BE2C (cell line): ENCODE data around the gene TSG101.

ENCODE experiments used
- DNase-seq: peaks from one replicate; pipeline ENCODE4 v3.0.0-alpha.2; 2020
- H3K27me3 ChIP-seq: fragments of 250-450 bp; sonication (Bioruptor Pico); 2 replicates; pipeline ENCODE4 v1.5.1; 2020; ENCODE audit warnings: mild to moderate bottlenecking
- H3K36me3 ChIP-seq: fragments of 250-450 bp; sonication (Bioruptor Pico); 2 replicates; pipeline ENCODE4 v1.5.1; 2020; ENCODE audit warnings: mild to moderate bottlenecking
- H3K4me1 ChIP-seq: fragments of 250-450 bp; sonication (Bioruptor Pico); 2 replicates; pipeline ENCODE4 v1.5.1; 2020
- H3K4me3 ChIP-seq: 2 replicates; pipeline ENCODE4 v1.5.1; 2011; ENCODE audit warnings: low read depth, low read length
- H3K9me3 ChIP-seq: fragments of 250-450 bp; sonication (Bioruptor Pico); 2 replicates; pipeline ENCODE4 v1.5.1; 2020
- TF ChIP-seq, protein P1 (sequence below): IDR thresholded peaks from 2 replicates; pipeline ENCODE4 v1.5.1; 2012; ENCODE audit warnings: mild to moderate bottlenecking, low read depth, low read length

TSG101 gene

DNA sequence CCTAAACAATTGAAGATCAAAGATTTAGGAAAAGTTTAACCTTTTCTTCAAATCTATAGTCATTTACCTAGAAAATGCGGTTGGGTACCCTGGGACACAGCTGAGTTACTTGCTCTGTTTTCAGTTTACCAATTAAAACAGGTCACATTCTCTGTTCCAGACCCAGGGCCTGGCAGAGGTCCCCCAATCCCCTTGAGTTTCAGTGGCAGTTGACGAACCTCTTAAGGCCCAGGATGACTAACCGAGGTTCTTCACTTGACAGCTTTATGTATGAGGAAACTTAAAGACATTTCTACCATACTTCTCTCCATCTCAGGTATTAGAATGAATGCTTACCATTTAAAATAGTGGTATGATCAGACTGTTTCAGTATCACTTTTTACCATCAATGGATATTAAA is 54.7 kb downstream of the TSG101 start:
- TF ChIP-seq, protein P1, sequence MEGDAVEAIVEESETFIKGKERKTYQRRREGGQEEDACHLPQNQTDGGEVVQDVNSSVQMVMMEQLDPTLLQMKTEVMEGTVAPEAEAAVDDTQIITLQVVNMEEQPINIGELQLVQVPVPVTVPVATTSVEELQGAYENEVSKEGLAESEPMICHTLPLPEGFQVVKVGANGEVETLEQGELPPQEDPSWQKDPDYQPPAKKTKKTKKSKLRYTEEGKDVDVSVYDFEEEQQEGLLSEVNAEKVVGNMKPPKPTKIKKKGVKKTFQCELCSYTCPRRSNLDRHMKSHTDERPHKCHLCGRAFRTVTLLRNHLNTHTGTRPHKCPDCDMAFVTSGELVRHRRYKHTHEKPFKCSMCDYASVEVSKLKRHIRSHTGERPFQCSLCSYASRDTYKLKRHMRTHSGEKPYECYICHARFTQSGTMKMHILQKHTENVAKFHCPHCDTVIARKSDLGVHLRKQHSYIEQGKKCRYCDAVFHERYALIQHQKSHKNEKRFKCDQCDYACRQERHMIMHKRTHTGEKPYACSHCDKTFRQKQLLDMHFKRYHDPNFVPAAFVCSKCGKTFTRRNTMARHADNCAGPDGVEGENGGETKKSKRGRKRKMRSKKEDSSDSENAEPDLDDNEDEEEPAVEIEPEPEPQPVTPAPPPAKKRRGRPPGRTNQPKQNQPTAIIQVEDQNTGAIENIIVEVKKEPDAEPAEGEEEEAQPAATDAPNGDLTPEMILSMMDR = no peak
- DNase-seq = no peak
- H3K4me3 ChIP-seq = no peak overlapping the region
- no peaks in the 10 kb centered on the region for H3K9me3 ChIP-seq
- no peaks in the 10 kb centered on the region for H3K36me3 ChIP-seq
- no peaks in the 10 kb centered on the region for H3K27me3 ChIP-seq
- H3K4me1 ChIP-seq = no peaks in the 10 kb centered on the region

DNA sequence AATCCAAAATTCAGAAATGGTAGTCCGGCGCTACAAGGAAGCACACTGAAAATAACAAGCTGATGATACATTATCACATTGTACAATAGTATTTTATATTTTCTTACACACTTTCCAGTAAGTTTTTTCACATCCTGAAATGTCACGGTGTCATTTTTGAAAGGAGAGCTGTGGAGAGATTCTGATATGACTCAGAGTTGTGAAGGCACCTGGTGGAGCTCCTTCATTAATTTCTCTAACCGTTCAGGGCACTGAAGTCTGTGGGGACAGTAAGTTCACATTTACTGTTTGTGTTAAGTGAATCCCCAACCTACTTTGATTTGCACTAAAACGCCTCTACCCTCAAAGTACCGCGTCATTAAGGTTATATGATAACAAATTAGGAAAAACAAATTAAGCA is 57.8 kb downstream of the TSG101 start:
- no peak overlapping the region for H3K4me3 ChIP-seq
- no peaks in the 10 kb centered on the region for H3K4me1 ChIP-seq
- TF ChIP-seq, protein P1 = no peak
- H3K27me3 ChIP-seq = no peaks in the 10 kb centered on the region
- H3K36me3 ChIP-seq = no peaks in the 10 kb centered on the region
- H3K9me3 ChIP-seq = no peaks in the 10 kb centered on the region
- no peak for DNase-seq

DNA sequence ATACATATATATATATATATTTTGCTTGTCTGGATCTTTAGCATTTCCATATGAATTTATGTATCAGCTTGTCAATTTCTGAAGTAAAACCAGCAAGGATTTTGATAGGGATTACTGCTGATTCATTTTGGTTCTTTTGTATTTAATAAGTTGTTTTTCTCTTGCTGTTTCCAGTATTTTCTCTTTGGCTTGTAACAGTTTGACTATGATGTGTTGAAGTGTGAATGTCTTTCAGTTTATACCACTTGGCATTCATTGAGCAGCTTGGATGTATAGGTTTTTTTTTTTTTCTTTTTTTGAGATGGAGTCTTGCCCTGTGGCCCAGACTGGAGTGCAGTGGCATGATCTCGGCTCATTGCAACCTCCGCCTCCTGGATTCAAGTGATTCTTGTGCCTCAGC is 58.7 kb downstream of the TSG101 start:
- TF ChIP-seq, protein P1 = no peak
- Histone ChIP-seq H3K36me3 (no peaks in the 10 kb centered on the region), H3K4me3 (no peak overlapping the region), H3K9me3 (no peaks in the 10 kb centered on the region), H3K27me3 (no peaks in the 10 kb centered on the region), H3K4me1 (no peaks in the 10 kb centered on the region)
- no peak for DNase-seq

DNA sequence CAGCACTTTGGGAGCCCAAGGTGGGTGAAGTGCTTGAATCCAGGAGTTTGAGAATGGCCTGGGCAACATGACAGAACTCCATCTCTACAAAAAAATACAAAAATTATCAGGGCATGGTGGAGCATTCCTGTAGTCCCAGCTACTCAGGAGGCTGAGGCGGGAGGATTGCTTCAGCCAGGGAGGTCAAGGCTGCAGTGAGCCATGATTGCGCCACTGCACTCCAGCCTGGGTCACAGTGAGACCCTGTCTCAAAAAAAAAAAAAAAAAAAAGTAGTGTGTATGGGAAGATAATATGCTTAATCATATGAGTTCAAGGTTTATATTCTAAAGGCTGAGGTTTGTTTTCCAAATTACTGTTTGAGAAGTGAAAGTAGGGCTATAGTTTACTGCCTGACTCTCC is 60.3 kb downstream of the TSG101 start:
- no peaks in the 10 kb centered on the region for H3K4me1 ChIP-seq
- no peaks in the 10 kb centered on the region for H3K36me3 ChIP-seq
- TF ChIP-seq, protein P1 = no peak
- DNase-seq = no peak
- H3K4me3 ChIP-seq = no peak overlapping the region
- H3K9me3 ChIP-seq = no peaks in the 10 kb centered on the region
- no peaks in the 10 kb centered on the region for H3K27me3 ChIP-seq

DNA sequence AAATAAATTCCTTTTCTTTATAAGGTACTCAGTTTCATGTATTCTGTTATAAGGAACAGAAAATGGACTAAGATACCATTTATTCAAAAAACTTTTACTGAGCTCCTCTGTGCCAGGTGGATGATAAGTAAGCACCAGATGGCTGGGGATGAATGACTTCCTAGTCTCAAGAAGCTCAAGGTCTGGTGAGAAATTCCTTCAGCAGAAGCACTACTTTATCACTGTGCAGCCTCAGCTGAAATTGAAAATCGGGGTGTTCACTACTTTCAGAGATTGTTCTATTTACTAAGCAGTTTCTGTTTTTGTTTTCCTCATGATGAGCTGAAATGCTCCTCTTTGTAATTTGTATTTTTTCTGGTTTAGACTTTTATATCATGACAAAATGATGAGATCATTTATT is 63.3 kb downstream of the TSG101 start:
- no peak for DNase-seq
- TF ChIP-seq, protein P1 = no peak
- H3K9me3 ChIP-seq = no peaks in the 10 kb centered on the region
- H3K27me3 ChIP-seq = no peaks in the 10 kb centered on the region
- H3K4me3 ChIP-seq = no peak overlapping the region
- no peaks in the 10 kb centered on the region for H3K36me3 ChIP-seq
- no peaks in the 10 kb centered on the region for H3K4me1 ChIP-seq

DNA sequence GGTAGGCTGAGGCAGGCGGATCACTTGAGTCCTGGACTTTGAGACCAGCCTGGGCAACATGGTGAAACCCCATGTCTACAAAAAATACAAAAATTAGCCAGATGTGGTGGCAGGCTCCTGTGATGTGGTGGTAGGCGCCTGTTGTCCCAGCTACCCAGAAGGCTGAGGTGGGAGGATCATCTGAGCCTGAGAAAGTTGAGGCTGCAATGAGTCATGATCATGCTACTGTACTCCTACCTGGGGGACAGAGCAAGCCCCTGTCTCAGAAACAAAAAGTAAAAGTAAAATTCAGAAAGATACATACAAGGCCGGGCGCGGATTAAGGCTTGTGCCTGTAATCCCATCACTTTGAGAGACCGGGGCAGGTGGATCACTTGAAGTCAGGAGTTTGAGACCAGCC is 64.8 kb downstream of the TSG101 start:
- no peaks in the 10 kb centered on the region for H3K4me1 ChIP-seq
- no peaks in the 10 kb centered on the region for H3K27me3 ChIP-seq
- TF ChIP-seq, protein P1 = no peak
- H3K4me3 ChIP-seq = no peak overlapping the region
- no peaks in the 10 kb centered on the region for H3K36me3 ChIP-seq
- no peaks in the 10 kb centered on the region for H3K9me3 ChIP-seq
- DNase-seq = no peak
